Nephron (organoid): ENCODE data around the gene BTBD9.

Experiments
- H3K27ac Mint-ChIP-seq, 3 experiments: 2 replicates each; pipeline ENCODE4 v1.8.0; 2020; ENCODE audit warnings: mixed read lengths in 3 of 3, mild to moderate bottlenecking in 2 of 3, moderate library complexity in 1 of 3
- H3K27me3 Mint-ChIP-seq: 2 replicates; pipeline ENCODE4 v1.8.0; 2021; ENCODE audit warnings: low read depth, mild to moderate bottlenecking, moderate library complexity, mixed read lengths
- H3K36me3 Mint-ChIP-seq: 2 replicates; pipeline ENCODE4 v1.8.0; 2020; ENCODE audit warnings: low read depth, mixed read lengths
- H3K4me1 Mint-ChIP-seq: 2 replicates; pipeline ENCODE4 v1.8.0; 2020; ENCODE audit warnings: mixed read lengths
- H3K4me3 Mint-ChIP-seq, 3 experiments: 2 replicates each; pipeline ENCODE4 v1.8.0; 2020; ENCODE audit warnings: mild to moderate bottlenecking in 3 of 3, mixed read lengths in 3 of 3, moderate library complexity in 2 of 3
- H3K9me3 Mint-ChIP-seq: 2 replicates; pipeline ENCODE4 v1.8.0; 2020; ENCODE audit warnings: mixed read lengths
- CTCF ChIP-seq, 3 experiments: fragments of 200-600 bp; sonication (generic); IDR thresholded peaks; one replicate each; pipeline ENCODE4 v1.5.0; 2021; ENCODE audit warnings: antibody characterized with exemption in 3 of 3; ENCODE audit not compliant: unreplicated experiment in 3 of 3

BTBD9 gene

GRCh38 chr6:38187325-38187724 lies 452.4 kb downstream of the BTBD9 start:
- Mint-ChIP-seq H3K4me1 (peaks cover 22% of the 10 kb centered on the region), H3K27me3 (no peaks in the 10 kb centered on the region), H3K9me3 (no peaks in the 10 kb centered on the region), H3K4me3 (no peak overlapping the region), H3K27ac (no peak overlapping the region), H3K36me3 (no peaks in the 10 kb centered on the region)
- TF ChIP-seq CTCF (IDR thresholded peaks at IDR 0.05; ENCODE audit: unreplicated experiment in 3 of 3), result no peak

GRCh38 chr6:38185752-38186151 lies 454.0 kb downstream of the BTBD9 start:
- Mint-ChIP-seq H3K27me3 (no peaks in the 10 kb centered on the region), H3K27ac (no peak overlapping the region), H3K9me3 (no peaks in the 10 kb centered on the region), H3K4me1 (peaks cover 17% of the 10 kb centered on the region), H3K36me3 (no peaks in the 10 kb centered on the region), H3K4me3 (no peak overlapping the region)
- no peak for TF ChIP-seq CTCF (IDR thresholded peaks at IDR 0.05; ENCODE audit: unreplicated experiment in 3 of 3)

- Mint-ChIP-seq H3K27me3 (no peaks in the 10 kb centered on the region), H3K4me3 (no peak overlapping the region), H3K36me3 (no peaks in the 10 kb centered on the region), H3K27ac (no peak overlapping the region), H3K4me1 (peaks cover 17% of the 10 kb centered on the region), H3K9me3 (no peaks in the 10 kb centered on the region)
- no peak for TF ChIP-seq CTCF (IDR thresholded peaks at IDR 0.05; ENCODE audit: unreplicated experiment in 3 of 3)
Observed at GRCh38 chr6:38185244-38185643, 454.5 kb downstream of the BTBD9 start.

- no peak overlapping the region for H3K27ac Mint-ChIP-seq
- H3K4me3 Mint-ChIP-seq, result no peak overlapping the region
- peaks cover 17% of the 10 kb centered on the region for H3K4me1 Mint-ChIP-seq
- no peaks in the 10 kb centered on the region for H3K36me3 Mint-ChIP-seq
- TF ChIP-seq CTCF (IDR thresholded peaks at IDR 0.05; ENCODE audit: unreplicated experiment in 3 of 3), result no peak
- no peaks in the 10 kb centered on the region for H3K27me3 Mint-ChIP-seq
- no peaks in the 10 kb centered on the region for H3K9me3 Mint-ChIP-seq
Observed at GRCh38 chr6:38184585-38185080, 455.1 kb downstream of the BTBD9 start.

GRCh38 chr6:38183856-38184584 lies 455.7 kb downstream of the BTBD9 start:
- Mint-ChIP-seq H3K36me3 (no peaks in the 10 kb centered on the region), H3K4me3 (no peak overlapping the region), H3K4me1 (peaks cover 17% of the 10 kb centered on the region), H3K27me3 (no peaks in the 10 kb centered on the region), H3K27ac (peak overlapping the region in 1 of 3 experiments; percentile 12), H3K9me3 (no peaks in the 10 kb centered on the region)
- no peak for TF ChIP-seq CTCF (IDR thresholded peaks at IDR 0.05; ENCODE audit: unreplicated experiment in 3 of 3)

- no peaks in the 10 kb centered on the region for H3K36me3 Mint-ChIP-seq
- TF ChIP-seq CTCF (IDR thresholded peaks at IDR 0.05; ENCODE audit: unreplicated experiment in 3 of 3), result no peak
- no peaks in the 10 kb centered on the region for H3K9me3 Mint-ChIP-seq
- H3K27me3 Mint-ChIP-seq, result no peaks in the 10 kb centered on the region
- no peak overlapping the region for H3K27ac Mint-ChIP-seq
- H3K4me1 Mint-ChIP-seq, result peaks cover 13% of the 10 kb centered on the region
- no peak overlapping the region for H3K4me3 Mint-ChIP-seq
Observed at GRCh38 chr6:38182426-38182825, 457.3 kb downstream of the BTBD9 start.
